Right hindlimb (tissue), 1 donor: ENCODE data around the gene POM121C.
"Not testable (repeated sequence)": the region's sequence is repeated elsewhere in the genome, so short reads cannot be mapped to it uniquely, and the experiment has no call there.

ENCODE experiments used
- DNase-seq: peaks from one replicate; pipeline ENCODE4 v3.0.0-alpha.2; 2018

The POM121C gene

DNA sequence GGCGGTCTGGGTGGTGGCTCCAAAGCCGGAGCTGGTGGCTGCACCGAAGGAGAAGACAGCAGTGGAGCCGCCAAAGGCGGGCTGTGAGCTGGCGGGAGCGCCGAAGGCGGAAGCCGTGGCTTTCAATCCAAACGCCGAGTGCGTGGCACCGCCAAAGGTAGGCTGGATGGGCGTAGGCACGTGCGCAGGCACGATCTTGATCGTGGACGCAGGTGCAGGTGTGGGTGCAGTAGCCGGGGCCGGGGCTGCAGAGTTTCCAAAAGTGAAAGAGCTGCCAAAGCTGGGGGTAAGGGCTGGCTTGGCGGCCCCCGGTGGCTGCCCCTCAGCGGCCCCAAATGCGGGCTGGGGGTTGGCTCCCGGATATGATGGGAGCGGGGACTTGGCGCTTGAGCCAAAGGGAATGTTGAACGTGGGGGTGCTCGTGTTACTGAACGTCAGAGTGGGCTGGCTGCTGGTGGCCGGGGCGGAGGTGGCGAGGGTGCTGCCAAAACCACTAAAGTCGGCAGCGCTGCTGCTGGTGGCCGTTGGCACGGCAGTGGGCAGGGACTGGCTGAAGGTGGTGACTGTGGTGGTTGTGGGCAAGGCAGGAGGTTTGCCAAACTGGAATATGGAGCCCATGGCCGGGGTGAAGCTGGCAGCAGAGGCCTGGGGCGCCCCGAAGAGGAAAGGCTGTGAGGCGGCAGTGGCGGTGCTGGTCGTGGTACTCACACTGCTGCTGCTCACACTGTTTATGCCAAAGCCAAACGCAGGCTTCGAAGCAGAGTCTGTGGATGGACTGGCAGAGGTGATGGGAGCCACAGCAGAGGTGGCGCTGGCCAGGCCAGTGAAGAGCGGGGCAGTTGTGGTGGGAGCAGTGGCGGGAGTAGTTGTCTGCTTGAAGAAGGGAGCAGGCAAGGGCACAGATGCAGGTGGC, 64.0 kb downstream of the POM121C start:
- not testable (repeated sequence) for DNase-seq

DNA sequence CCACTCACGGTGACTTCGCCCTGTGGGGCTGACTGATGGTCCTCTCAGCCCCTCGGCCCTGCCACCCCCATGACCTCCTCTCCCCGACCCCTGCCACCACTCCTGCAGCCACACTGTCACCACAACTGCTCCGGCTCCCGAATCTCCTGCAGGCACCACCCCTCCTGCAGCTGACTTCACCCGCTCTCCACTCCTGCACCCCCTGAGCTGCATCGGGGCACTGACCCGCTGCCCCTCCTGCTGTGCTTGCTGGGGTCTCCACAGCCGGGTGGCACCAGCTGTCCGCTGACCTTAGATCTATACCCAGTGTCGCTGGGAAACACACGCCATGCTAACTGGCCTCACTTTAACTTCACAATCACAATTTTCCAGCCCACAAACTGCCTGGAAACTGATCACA, 65.9 kb downstream of the POM121C start:
- not testable (repeated sequence) for DNase-seq

DNA sequence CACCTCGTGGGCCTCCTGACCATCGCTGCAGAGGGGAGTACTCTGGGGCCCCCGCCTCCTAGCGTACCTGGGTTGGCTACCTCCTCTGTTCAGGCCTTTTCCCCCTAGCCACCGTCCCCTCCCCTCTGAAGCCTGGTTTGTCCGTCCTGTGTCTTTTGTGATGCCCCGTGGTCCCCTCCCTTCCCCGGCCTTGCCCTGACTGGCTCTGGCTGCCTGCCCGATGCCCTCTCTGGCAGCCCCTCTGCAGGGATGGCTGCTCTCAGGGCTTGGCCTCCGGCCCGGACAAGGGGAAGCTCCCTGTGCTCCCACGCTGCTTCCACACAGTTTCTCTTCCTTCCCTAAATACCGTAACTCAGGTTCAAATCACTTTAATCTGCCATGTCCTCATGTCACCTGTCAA, 66.4 kb downstream of the POM121C start:
- not testable (repeated sequence) for DNase-seq

DNA sequence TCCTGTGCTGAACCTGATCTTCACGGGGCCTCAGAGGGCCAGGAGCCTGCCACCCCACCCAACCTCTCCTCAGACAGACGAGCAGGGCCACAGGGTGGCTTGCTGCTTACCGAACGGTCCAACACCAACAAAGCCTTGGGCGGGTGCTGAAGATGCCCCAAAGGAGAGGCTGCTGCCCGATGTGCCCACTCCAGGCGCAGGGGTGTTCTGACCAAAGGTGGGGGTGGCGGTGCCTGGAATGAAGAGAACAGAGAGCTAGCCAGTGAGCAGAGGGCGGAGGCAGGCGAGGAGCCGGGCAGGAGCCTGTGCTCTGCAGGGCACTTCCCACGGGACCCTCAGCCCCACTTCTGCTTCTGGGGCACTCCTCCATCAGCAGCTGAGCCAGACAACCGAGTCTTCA, 66.9 kb downstream of the POM121C start:
- DNase-seq: not testable (repeated sequence)

DNA sequence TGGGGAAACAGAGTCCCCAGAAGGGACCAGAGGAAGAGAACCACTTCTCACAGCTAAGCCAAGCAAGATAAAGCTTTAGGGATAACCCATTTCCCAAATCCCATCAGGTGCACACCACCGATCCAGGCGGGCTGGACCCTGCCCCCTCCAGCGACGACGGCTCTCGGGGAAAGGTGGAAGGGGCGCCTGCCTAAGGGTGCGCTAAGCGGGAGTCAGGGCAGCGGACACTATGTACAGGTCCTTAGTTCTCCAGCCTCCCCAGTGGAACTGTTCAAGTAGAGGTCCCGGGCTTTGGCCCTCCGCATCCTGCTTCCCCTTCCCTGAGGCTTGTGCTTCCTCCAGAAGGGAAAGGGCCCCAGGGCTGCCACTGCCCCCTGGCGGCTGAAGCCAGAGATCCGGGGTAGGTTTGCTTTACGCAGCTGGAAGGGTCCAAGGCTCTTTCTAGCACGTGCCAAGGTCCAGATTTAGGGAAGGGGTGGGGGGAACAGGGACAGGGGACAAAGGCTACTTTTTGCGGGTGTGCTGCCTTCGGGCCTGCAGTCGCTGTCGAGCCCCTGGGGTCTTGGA, 67.7 kb downstream of the POM121C start:
- DNase-seq: not testable (repeated sequence)

DNA sequence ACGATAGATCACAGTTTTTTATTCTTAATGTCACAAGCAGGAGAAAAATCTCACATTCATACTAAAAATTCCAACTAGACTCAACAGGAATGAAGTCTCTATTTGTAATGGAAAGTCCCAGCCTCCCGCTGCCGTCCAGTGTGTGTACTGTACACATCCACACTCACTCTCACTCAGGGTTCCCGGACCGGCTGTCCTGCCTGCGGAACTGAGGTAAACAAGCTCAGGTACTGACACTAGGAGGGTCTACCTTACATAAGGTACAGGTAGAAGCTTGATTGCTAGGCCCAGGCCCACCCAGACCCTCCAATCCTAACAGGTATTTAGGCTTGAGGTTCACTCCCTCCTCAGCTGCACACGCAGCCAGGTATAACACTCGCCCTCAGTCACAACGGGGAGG, 69.3 kb downstream of the POM121C start:
- DNase-seq: not testable (repeated sequence)

DNA sequence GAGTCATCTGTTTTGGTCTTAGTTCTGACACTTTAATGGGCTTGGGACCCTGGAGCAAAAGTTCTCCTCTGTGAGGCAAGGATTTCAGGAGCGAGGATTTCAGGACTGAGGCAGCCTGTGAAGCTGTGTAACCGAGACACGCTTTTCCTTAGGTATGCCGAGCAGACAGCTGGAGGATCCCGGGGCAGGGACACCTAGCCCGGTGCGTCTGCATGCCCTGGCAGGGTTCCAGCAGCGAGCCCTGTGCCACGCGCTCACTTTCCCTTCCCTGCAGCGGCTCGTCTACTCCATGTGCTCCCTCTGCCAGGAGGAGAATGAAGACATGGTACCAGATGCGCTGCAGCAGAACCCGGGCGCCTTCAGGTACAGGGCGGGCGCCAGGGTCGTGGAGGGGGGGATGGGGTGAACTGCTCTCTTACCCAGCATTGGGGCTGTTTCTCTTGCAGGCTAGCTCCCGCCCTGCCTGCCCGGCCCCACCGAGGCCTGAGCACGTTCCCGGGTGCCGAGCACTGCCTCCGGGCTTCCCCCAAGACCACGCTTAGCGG, 70.2 kb downstream of the POM121C start:
- DNase-seq: not testable (repeated sequence)

DNA sequence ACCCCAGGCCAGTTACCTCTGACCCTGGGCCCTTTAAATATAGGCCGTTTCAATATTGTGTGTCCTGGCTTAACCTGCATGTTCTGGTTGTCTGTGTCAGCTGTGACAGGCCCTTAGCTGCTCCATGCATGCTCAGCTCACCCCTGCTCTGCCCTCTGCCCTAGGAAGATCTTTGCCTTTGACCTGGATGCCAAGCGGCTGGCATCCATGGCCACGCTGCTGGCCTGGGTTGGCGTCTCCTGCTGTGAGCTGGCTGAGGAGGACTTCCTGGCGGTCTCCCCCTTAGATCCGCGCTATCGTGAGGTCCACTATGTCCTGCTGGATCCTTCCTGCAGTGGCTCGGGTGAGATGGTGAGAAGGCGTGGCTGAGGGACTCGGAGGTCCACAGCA, 70.7 kb downstream of the POM121C start:
- not testable (repeated sequence) for DNase-seq

DNA sequence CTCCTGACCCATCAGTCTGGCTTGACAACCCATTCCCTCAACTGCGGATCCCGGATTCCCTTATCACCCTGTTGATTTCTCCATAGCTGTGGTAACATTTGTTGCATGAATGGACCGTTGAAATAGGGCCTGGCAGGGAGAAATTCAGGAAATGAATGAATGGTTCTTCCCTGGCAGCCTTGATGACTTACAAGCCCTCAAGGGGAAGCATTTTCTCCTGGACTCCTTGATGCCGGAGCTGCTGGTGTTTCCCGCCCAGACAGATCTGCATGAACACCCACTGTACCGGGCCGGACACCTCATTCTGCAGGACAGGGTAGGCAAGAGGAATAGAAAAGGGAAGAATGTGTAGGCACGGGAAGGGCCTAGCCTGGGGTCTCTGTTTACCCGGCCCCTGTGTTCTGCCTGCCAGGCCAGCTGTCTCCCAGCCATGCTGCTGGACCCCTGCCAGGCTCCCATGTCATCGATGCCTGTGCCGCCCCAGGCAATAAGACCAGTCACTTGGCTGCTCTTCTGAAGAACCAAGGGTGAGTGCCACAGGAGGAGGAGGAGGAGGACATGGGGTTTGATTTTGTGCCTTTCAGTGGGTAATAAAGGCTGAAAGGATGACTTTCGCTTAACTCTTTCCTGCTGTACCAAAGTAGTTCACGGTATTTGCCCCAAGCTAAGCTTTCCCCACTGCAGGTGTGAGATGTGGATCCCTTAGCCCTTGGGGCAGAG, 71.2 kb downstream of the POM121C start:
- DNase-seq: not testable (repeated sequence)

DNA sequence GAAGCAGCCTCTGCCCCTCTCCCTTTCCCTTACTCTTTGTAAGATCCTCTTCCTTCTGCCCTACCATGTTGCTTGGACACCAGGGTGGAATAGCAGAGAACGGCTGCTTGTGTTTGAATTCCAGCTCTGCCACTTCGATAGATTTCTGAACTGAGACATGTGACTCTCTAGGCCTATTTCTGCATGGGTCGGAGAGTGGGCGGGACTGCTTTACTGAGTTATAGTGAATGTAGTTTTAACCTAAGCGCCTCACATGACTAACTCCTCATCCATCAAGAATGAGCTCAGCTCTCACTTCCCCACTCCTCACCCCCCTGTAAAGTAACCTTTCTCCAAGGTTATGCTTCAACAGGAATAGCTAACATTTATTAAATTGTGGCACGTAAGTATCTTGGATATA, 71.9 kb downstream of the POM121C start:
- not testable (repeated sequence) for DNase-seq

DNA sequence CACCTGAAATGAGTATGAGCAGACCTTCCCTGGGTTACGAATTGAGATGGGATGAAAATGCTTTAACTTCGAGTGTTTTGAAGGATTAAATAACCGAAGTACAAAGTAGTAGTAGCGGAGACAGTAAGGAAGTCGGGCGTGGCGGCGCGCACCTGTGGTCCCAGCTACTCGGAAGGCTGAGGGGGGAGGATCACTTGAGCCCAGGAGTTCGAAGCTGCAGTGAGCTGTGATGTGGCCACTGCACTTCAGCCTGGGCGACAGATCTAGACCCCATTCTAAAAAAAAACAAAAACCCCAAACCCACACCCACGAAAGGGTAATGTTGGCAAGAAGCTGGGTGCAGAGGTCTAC, 75.3 kb downstream of the POM121C start:
- not testable (repeated sequence) for DNase-seq

DNA sequence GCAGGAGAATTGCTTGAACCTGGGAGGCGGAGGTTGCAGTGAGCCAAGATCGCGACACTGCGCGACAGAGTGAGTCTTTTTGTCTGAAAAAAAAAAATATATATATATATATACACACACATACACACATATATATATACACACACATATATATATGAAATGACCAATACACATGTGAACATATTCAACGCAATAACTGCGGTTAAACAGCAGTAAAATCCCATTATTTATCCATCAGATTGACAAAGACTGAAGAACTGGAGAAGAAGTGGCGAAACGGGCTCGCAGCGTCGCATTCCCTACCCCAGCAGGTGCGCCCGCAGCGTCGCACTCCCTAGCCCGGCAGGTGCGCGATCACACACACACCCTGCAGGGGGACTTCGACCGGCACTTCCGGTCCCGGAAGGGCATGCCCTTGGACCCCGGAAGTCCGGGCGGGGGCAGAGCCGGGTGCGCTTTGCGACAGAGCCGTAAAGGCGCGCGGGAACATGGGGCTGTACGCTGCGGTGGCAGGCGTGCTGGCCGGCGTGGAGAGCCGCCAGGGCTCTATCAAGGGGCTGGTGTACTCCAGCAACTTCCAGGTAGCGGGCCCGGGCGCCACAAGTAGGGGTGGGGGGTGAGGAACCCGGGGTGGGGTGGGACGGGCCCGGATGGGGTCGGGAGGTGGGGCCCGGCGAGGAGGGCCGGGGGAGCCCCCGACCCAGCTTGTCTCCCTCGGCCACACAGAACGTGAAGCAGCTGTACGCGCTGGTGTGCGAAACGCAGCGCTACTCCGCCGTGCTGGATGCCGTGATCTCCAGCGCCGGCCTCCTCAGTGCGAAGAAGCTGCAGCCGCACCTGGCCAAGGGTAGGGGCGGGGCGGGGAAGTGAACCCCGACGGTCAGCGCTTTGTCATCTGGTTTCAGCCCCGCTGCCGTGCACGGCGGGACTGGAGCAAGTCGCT, 75.9 kb downstream of the POM121C start:
- not testable (repeated sequence) for DNase-seq

DNA sequence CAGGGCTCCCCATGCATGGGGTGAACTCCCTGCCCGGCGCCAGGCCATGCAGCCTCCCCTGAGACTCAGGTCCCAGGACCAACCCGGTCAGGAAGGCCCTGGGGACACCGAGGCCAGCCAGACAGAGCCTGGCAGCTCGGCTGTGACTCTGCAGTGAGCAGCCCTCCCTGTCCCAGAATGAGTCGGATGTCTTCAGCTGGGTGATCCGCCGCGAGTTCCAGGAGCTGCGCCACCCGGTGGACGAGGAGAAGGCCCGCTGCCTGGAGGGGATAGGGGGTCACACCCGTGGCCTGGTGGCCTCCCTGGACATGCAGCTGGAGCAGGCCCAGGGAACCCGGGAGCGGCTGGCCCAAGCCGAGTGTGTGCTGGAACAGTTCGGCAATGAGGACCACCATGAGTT, 81.4 kb downstream of the POM121C start:
- DNase-seq: not testable (repeated sequence)

DNA sequence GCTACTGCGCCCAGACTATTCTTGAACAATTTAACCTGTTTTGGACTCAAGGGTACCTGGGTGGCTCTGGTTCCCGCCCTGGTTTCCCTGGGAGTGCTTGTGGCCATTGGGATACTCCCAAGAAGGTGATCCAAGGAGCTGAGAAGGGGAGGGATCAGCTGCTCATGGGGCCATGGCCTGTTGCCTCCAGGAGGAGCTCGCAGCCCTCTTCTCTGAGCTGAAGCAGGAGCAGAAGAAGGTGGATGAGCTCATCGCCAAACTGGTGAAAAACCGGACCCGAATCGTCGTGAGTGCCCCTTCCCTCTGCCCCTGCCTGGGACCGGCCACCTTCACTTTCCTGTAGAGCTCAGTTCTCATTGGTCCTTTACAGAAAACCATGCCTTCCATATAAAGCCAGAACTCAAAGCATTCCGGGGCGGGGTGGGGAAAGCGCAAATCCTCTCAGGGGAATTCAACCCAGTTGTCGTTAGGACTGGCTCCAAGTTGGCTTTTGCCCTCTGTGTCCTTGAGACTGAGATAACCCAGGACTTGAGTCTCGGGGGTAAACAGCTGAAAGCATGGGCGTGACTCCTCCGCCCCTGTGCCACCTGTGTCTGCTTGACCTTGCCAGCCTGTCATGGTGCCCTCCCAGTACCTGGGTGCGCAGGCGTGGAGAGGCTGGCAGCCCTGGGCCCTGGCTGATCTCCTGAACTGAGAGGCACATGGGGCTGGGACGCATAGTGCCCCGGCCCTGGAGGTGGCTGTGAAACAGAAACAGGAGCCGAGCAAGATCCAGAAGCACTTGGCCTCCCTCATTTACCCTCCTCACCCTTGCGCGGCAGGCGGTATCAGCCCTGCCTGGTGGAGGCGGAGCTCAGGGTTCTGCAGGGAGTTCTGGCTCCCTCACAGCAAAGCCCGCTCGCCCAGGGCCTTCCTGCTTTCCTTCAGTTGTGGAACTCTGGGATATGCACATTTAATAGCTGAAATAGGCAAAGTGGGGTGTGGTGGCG, 82.3 kb downstream of the POM121C start:
- DNase-seq: not testable (repeated sequence)

DNA sequence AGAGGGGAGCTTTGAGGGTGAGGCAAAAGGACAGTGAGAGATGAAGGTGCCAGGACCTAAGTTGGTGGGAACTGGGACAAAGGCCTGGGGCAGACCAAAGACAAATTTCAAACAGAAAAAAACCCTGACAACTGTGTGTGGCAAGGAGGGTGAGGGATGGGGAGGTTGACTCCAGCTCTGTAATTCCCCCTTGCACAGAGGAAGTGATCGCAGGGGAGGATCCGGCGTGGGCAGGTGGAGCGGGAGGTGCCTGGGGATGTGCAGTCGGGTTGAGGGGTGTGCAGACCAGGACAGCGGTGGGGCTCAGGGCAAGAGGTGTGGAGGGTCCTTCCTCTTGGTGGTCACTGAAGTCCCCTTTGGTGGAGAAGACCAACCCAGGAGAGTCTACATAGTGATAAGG, 85.5 kb downstream of the POM121C start:
- DNase-seq: not testable (repeated sequence)

DNA sequence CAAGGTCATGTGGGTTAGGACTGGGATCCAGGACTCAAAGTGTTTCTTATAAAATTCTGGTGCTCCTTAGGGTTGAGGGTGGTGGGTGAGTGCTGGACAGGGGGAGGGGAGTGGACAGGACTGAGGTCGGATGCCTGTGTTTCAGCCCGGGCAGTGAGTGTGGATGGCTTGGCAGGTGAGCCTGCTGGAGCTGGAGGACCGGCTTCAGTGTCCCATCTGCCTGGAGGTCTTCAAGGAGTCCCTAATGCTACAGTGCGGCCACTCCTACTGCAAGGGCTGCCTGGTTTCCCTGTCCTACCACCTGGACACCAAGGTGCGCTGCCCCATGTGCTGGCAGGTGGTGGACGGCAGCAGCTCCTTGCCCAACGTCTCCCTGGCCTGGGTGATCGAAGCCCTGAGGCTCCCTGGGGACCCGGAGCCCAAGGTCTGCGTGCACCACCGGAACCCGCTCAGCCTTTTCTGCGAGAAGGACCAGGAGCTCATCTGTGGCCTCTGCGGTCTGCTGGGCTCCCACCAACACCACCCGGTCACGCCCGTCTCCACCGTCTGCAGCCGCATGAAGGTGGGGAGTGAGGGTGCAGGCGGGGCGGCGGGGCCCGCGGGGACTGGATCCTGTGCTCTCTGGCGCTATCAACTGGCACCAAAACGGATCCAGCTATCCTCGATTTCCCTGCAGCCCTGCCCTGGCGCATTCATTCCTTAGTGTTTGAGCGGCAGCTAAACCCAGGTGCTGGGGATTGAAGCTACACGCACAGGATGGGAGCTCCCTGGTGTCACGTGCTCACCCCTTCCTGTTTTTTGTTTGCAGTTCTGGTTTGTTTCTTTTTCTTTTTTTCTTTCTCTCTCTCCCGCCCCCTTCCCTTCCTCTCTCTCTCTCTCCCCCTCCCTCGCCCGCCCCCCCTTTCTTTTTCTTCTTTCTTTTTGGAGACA, 87.1 kb downstream of the POM121C start:
- not testable (repeated sequence) for DNase-seq

DNA sequence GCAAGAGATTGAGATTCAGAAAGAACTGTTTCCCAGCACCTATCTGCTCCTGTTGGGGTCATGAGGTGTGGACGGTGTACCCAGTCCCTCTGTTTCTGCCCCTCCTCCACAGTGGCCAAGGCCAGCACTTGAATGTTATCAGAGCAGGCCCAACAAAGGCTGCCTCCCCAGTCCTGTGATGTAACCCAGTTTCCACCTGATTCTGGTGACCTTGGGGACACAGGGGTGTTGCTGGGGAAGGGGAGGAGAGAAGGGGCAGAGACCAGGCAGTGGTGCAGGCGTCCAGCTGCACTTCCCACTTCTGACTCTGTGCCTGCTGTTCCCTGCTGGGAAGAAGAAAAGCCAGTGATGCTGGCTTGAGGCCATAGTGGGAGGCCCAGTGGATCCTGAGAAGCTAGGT, 88.2 kb downstream of the POM121C start:
- not testable (repeated sequence) for DNase-seq

DNA sequence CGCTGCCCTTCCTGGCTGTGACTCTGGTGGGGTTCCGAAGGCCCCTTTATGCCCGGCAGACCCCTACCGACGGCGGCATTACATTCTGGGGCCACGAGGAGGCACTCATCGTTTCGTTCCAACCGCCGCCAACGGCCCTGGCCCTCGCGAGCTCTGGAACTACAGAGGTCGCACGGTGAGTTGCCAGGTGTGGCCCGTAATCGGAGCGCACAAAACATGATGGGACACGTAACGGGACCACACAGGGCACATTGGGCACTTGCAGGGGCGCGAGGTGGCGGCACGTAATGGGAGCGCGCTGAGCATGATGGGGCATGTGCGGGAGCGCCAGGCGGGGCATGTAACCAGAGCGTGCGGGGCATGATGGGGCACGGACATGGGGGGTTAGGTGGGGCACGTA, 90.8 kb downstream of the POM121C start, which contains the start of gene TRIM73:
Gene TRIM73 (plus strand): TSS at position 301 of the 400 bp plus-strand sequence. CDS start 3,305 bp downstream, outside the sequence.
- DNase-seq: not testable (repeated sequence)

DNA sequence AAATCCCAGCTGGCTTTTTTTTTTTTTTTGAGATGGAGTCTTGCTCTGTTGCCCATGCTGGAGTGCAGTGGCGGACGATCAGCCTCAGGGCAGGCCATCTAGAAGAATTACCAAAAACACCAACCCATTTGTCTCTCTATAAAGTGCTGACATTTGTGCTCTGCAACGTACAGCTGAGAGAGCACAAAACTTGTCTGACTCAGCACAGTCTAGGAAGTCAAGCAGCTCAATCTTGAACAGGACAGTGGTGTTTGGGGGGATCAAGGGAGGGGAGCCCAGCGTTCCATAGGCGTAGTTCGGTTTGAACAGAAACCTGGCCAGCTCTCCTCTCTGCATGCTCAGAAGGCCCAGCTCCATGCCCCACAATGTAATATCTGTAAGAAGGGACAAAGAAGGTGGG, 92.9 kb downstream of the POM121C start:
- not testable (repeated sequence) for DNase-seq
